Activated CD4-positive, alpha-beta memory T cell treated with anti-CD3 and anti-CD28 coated beads for 36 hours (primary cell): ENCODE data around the gene FGD4. TPM values are rescaled to one million over a fixed set of nuclear protein-coding genes. Genes with fewer than 3 reads are reported as not detected.

Experiments used
- CTCF ChIA-PET: fragments of 350-600 bp; sonication (Branson Sonifier 250); formaldehyde crosslinking; loops from one replicate; lab custom pipeline; 2021; ENCODE audit warnings: antibody characterized with exemption, inconsistent platforms; lab: Charles Lee
- POLR2A ChIA-PET: fragments of 350-600 bp; sonication (Branson Sonifier 250); formaldehyde crosslinking; loops from one replicate; lab custom pipeline; 2021; ENCODE audit warnings: antibody characterized with exemption; lab: Charles Lee
- DNase-seq: peaks from one replicate; pipeline ENCODE4 v3.0.0-alpha.2; 2020
- H3K27ac Mint-ChIP-seq: one replicate; pipeline ENCODE4 v1.8.0; 2021; ENCODE audit warnings: mixed read lengths
- H3K27me3 Mint-ChIP-seq: one replicate; pipeline ENCODE4 v1.8.0; 2021; ENCODE audit warnings: mixed read lengths
- H3K36me3 Mint-ChIP-seq: one replicate; pipeline ENCODE4 v1.8.0; 2021; ENCODE audit warnings: mixed read lengths
- H3K4me1 Mint-ChIP-seq: one replicate; pipeline ENCODE4 v1.8.0; 2021; ENCODE audit warnings: low read depth, mixed read lengths
- H3K4me3 Mint-ChIP-seq: one replicate; pipeline ENCODE4 v1.8.0; 2021; ENCODE audit warnings: mild to moderate bottlenecking, mixed read lengths
- H3K9me3 Mint-ChIP-seq: one replicate; pipeline ENCODE4 v1.8.0; 2021; ENCODE audit warnings: mixed read lengths
- intact Hi-C: fragments of 100-400 bp; cut with micrococcal nuclease; formaldehyde crosslinking; loops from one replicate; pipeline ENCODE4 v1.15.1; 2023
- total RNA-seq, 2 experiments: library from RNA; stranded (reverse); gene quantifications; one replicate each; pipeline ENCODE4 v1.2.3, GENCODE V29; 2021

The FGD4 gene
- total RNA-seq, 2 experiments from 2014 or later, result 0.19 to 0.22 TPM

GRCh38 chr12:32445356-32445755 is 46.0 kb downstream of the FGD4 start:
- no peaks in the 10 kb centered on the region for H3K27me3 Mint-ChIP-seq
- CTCF ChIA-PET, result no interaction called here

DNA sequence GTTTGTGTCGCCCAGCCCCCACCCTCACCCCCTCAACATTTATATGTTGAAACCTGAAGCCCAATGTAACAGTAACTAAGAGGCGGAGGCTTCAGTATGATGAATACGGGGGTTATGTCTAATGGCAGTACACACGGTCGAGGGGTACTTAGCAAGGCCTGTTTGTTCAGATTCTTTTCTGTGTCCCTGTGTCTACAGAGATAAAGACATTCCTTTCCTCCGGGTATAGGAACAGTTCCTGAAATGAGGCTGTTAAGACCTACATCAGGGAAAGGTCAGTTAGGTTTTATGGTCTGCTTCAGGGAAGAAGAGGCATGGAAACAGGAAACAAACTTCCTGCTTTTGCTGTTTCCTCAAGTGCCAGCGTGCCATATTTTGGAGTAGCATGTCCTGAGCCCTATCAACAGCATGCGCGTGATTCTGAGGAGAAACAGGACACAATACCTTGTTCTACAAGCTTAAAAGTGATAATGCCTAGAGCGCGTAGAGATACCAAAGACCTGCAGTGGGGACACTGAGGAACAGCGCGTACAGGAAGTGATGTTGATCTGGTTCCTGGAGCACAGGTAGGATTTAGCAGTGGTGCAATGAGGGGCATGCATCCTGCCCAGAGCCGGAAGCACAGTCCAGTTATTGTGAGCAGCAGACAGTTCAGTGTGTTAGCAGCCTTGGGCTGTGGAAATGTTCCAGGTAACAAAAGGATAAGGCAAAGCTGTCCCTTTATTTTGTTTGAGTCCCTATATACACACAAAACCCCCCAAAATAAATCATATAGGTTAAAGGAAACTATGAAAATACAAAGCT is 47.2 kb downstream of the FGD4 start:
- no peak overlapping the region for H3K4me3 Mint-ChIP-seq
- ChIA-PET CTCF (no interaction called here), POLR2A (no interaction called here)
- H3K9me3 Mint-ChIP-seq, result no peaks in the 10 kb centered on the region
- no peak for DNase-seq
- H3K27me3 Mint-ChIP-seq, result no peaks in the 10 kb centered on the region
- peaks cover 3% of the 10 kb centered on the region for H3K4me1 Mint-ChIP-seq
- H3K36me3 Mint-ChIP-seq, result no peaks in the 10 kb centered on the region
- intact Hi-C loops, result no loop called here
- H3K27ac Mint-ChIP-seq, result no peak overlapping the region

More at GRCh38 chr12:32445356-32445755, 46.0 kb downstream of the FGD4 start:
- POLR2A ChIA-PET, result no interaction called here
- H3K36me3 Mint-ChIP-seq, result no peaks in the 10 kb centered on the region
- no peak overlapping the region for H3K27ac Mint-ChIP-seq
- no peak overlapping the region for H3K4me3 Mint-ChIP-seq
- intact Hi-C loops, result no loop called here
- H3K4me1 Mint-ChIP-seq, result peaks cover 3% of the 10 kb centered on the region
- no peaks in the 10 kb centered on the region for H3K9me3 Mint-ChIP-seq
- DNase-seq, result no peak

DNA sequence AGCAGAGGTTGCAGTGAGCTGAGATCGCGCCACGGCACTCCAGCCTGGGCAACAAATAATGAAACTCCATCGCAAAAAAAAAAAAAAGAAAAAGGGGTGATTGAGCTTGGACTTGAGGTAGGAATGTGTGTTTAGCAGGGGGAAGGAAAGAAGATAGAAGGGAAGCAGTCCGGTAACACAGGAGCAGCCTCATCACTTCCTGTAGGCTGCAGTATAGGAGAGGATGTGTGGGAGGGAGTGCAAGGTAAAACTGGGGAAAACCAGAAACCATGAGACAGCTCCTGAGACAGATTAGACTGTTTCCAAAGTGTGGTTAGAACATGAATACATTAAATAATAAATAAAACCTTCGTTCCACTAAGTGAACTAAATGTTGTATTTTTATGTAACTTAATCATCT is 49.2 kb downstream of the FGD4 start:
- CTCF ChIA-PET, result interaction anchor here (0.6 to 1.2 kb wide), 2 partner anchors 38 to 307 kb away, joined by 3 read pairs; partner anchors contain the start of gene YARS2
- no peak overlapping the region for H3K4me3 Mint-ChIP-seq
- intact Hi-C loops, result no loop called here

DNA sequence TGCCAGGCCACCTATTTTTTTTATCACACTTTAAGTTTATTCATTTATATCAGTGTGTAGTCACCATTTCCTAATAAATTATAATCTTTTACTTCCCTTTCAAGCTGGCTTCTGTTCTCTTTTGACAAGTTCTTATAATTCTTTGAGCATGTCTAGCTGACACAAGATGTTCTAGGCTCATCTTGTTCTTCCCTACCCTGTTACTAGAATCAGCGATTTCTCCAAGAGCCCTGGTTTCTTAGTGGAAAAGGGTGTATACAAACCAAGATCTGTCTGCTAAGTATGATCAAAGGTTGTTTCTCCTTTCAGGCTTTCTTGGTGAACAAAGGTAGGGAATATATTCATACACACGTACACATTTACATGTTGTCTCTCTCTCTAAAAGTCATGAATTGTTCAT is 51.0 kb downstream of the FGD4 start:
- ChIA-PET POLR2A (no interaction called here), CTCF (no interaction called here)
- no peak overlapping the region for H3K4me3 Mint-ChIP-seq
- intact Hi-C loops, result loop anchor here (10.0 kb wide), 1 partner anchor 86 kb away; no protein-coding TSS in a partner anchor
- H3K36me3 Mint-ChIP-seq, result no peaks in the 10 kb centered on the region
- no peak for DNase-seq
- peaks cover 3% of the 10 kb centered on the region for H3K27me3 Mint-ChIP-seq
- no peak overlapping the region for H3K27ac Mint-ChIP-seq
- peaks cover 3% of the 10 kb centered on the region for H3K4me1 Mint-ChIP-seq
- no peaks in the 10 kb centered on the region for H3K9me3 Mint-ChIP-seq

More for the DNA sequence above, 49.2 kb downstream of the FGD4 start:
- Mint-ChIP-seq H3K27ac (no peak overlapping the region), H3K36me3 (no peaks in the 10 kb centered on the region), H3K27me3 (no peaks in the 10 kb centered on the region), H3K4me1 (peaks cover 3% of the 10 kb centered on the region), H3K9me3 (no peaks in the 10 kb centered on the region)
- DNase-seq, result no peak
- POLR2A ChIA-PET, result no interaction called here

DNA sequence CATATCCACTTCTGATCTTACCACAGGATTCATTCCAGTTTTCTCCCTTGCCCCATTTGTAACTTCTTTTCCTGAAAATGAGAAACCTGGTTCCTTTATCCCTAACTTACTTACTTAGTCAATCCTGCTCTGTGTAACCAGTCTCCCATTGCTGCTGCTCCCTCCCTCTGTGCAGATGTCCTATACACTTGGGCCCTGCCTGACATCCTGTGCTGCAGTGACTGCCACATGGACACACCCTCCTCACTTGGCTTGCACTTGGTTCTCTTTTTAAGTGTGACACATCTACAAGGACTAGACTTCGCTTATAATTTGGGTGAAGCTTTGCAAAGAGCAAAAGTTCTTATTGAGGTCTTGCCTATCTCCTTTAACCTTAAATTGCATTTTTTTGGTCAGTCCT is 51.4 kb downstream of the FGD4 start:
- DNase-seq, result no peak
- H3K36me3 Mint-ChIP-seq, result no peaks in the 10 kb centered on the region
- no peaks in the 10 kb centered on the region for H3K9me3 Mint-ChIP-seq
- H3K27ac Mint-ChIP-seq, result no peak overlapping the region
- H3K4me3 Mint-ChIP-seq, result no peak overlapping the region
- peaks cover 3% of the 10 kb centered on the region for H3K27me3 Mint-ChIP-seq
- ChIA-PET POLR2A (no interaction called here), CTCF (no interaction called here)
- peaks cover 3% of the 10 kb centered on the region for H3K4me1 Mint-ChIP-seq
- intact Hi-C loops, result loop anchor here (10.0 kb wide), 1 partner anchor 86 kb away; no protein-coding TSS in a partner anchor

- Mint-ChIP-seq H3K9me3 (no peaks in the 10 kb centered on the region), H3K27me3 (peaks cover 3% of the 10 kb centered on the region), H3K4me1 (peaks cover 3% of the 10 kb centered on the region), H3K4me3 (no peak overlapping the region), H3K36me3 (no peaks in the 10 kb centered on the region), H3K27ac (no peak overlapping the region)
- intact Hi-C loops, result loop anchor here (10.0 kb wide), 1 partner anchor 87 kb away; no protein-coding TSS in a partner anchor
- no peak for DNase-seq
- ChIA-PET POLR2A (no interaction called here), CTCF (no interaction called here)
Observed at GRCh38 chr12:32451816-32452215, 52.5 kb downstream of the FGD4 start.

GRCh38 chr12:32454075-32454474 is 54.7 kb downstream of the FGD4 start:
- no peaks in the 10 kb centered on the region for H3K36me3 Mint-ChIP-seq
- CTCF ChIA-PET, result interaction anchor here (0.7 to 4.4 kb wide), 2 partner anchors 37 to 302 kb away, joined by 3 to 37 read pairs; partner anchors contain the start of gene YARS2

DNA sequence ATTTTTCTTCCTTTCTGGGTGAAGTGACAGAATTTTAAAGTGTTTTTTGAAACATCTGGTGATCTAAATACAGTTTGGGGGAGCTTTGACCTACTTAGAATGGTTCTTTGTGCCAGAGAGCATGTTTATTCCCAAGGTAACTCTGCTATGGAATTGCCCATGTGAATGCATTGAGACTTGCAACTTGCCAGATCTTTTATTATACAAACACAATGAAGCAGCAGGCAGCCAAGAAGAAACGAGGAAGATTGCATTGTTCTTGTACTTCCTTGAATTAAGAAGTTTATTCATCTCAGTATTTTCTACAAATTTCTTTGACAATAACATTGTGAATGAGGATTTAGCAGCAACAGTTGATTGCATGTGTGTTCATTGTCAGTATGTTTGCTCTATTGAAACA is 55.5 kb downstream of the FGD4 start:
- Mint-ChIP-seq H3K4me3 (no peak overlapping the region), H3K36me3 (no peaks in the 10 kb centered on the region), H3K4me1 (no peaks in the 10 kb centered on the region), H3K27ac (no peak overlapping the region), H3K27me3 (peaks cover 3% of the 10 kb centered on the region), H3K9me3 (no peaks in the 10 kb centered on the region)
- ChIA-PET CTCF (interaction anchor here (0.5 to 4.4 kb wide), 4 partner anchors 14 to 301 kb away, joined by 3 to 37 read pairs (median 9); partner anchors contain the start of gene YARS2), POLR2A (no interaction called here)
- intact Hi-C loops, result loop anchor here (1.0 to 10.0 kb wide), 6 partner anchors 90 to 1566 kb away; partner anchors contain the start of gene YARS2
- no peak for DNase-seq

More at GRCh38 chr12:32454075-32454474, 54.7 kb downstream of the FGD4 start:
- intact Hi-C loops, result loop anchor here (2.0 to 10.0 kb wide), 2 partner anchors 89 to 1567 kb away; no protein-coding TSS in a partner anchor
- H3K4me1 Mint-ChIP-seq, result no peaks in the 10 kb centered on the region
- H3K27ac Mint-ChIP-seq, result no peak overlapping the region
- no peak for DNase-seq
- POLR2A ChIA-PET, result no interaction called here
- no peak overlapping the region for H3K4me3 Mint-ChIP-seq
- no peaks in the 10 kb centered on the region for H3K9me3 Mint-ChIP-seq
- peaks cover 3% of the 10 kb centered on the region for H3K27me3 Mint-ChIP-seq

GRCh38 chr12:32455607-32456071 is 56.3 kb downstream of the FGD4 start:
- Mint-ChIP-seq H3K27me3 (peaks cover 3% of the 10 kb centered on the region), H3K36me3 (no peaks in the 10 kb centered on the region), H3K4me1 (no peaks in the 10 kb centered on the region), H3K4me3 (no peak overlapping the region), H3K27ac (no peak overlapping the region), H3K9me3 (no peaks in the 10 kb centered on the region)
- intact Hi-C loops, result loop anchor here (1.0 to 10.0 kb wide), 6 partner anchors 91 to 1565 kb away; partner anchors contain the start of gene YARS2
- ChIA-PET POLR2A (interaction anchor here (1.1 kb wide), 1 partner anchor 300 kb away, joined by 4 read pairs; the partner anchor contains the start of gene YARS2), CTCF (interaction anchor here (1.0 to 4.4 kb wide), 10 partner anchors 16 to 323 kb away, joined by 3 to 37 read pairs (median 4); partner anchors contain the start of gene YARS2)
- no peak for DNase-seq

DNA sequence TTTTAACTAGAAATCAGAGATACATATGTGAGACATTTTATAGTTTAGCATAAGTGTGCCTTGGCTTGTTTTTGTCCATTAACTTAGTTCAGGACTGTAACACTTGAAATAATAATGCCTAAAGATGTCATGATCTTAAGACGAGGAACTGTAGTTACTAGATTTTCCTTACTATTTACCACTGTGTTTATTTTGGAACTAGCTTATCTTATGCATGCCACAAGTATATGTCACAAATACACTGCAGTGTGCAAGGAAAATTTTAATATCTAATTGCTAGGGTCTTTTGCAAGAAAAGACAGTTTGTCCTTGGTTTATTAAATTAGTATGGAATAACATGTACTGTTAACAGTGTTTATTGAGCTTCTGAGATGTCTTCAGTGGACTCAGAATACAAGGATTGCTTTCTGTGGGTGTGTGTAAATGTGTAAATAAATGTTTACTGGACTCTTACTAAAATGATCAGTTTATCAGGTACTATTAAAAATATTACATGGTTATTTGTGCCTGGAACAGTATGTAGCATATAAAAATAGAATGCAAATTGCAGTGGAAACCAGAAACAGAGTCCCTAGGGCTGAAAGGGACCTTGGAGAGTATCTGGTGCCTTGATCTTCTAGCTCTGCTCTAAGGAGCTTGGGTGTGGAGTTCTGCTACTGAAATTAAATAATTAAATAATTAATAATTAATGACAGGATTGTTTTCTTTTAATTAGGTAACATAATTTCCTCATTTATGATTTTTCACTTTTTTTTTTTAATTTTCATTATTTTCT is 58.1 kb downstream of the FGD4 start:
- no peaks in the 10 kb centered on the region for H3K36me3 Mint-ChIP-seq
- CTCF ChIA-PET, result interaction anchor here (0.7 to 4.4 kb wide), 7 partner anchors 65 to 321 kb away, joined by 3 to 37 read pairs (median 5); partner anchors contain the start of genes DNM1L and YARS2
- no peak for DNase-seq
- H3K4me1 Mint-ChIP-seq, result no peaks in the 10 kb centered on the region
- peaks cover 3% of the 10 kb centered on the region for H3K27me3 Mint-ChIP-seq
- no peaks in the 10 kb centered on the region for H3K9me3 Mint-ChIP-seq
- H3K4me3 Mint-ChIP-seq, result no peak overlapping the region
- H3K27ac Mint-ChIP-seq, result no peak overlapping the region
- intact Hi-C loops, result loop anchor here (5.0 to 10.0 kb wide), 2 partner anchors 93 to 200 kb away; no protein-coding TSS in a partner anchor
- POLR2A ChIA-PET, result no interaction called here

GRCh38 chr12:32460638-32461037 is 61.3 kb downstream of the FGD4 start:
- no peak overlapping the region for H3K27ac Mint-ChIP-seq

More at GRCh38 chr12:32460638-32461037, 61.3 kb downstream of the FGD4 start:
- no peak overlapping the region for H3K4me3 Mint-ChIP-seq
- POLR2A ChIA-PET, result no interaction called here
- H3K27me3 Mint-ChIP-seq, result no peaks in the 10 kb centered on the region
- CTCF ChIA-PET, result no interaction called here
- no peaks in the 10 kb centered on the region for H3K4me1 Mint-ChIP-seq
- no peak for DNase-seq
- H3K9me3 Mint-ChIP-seq, result no peaks in the 10 kb centered on the region
- intact Hi-C loops, result no loop called here
- H3K36me3 Mint-ChIP-seq, result no peaks in the 10 kb centered on the region
